Mesenteric fat pad (tissue), 1 donor: ENCODE measurements around the gene GOSR2. TPM values are rescaled to one million over a fixed set of nuclear protein-coding genes. Genes with fewer than 3 reads are reported as not detected.

Experiments used
- DNase-seq: peaks from one replicate; pipeline ENCODE4 v3.0.0-alpha.2; 2020; ENCODE audit warnings: low spot score
- total RNA-seq: library from RNA; stranded (reverse); fragmentation: NEBNext Ultra II Directional; extraction: Animal tissue kit (Norgen Biotek cat#: 25700); gene quantifications from one replicate; pipeline ENCODE4 v1.2.1, GENCODE V29; 2021
- donor health status: DM: yes; HTN: yes; CAD: no.

GOSR2 gene
- total RNA-seq, 1 donor from 2014 or later: 60.8 TPM

DNA sequence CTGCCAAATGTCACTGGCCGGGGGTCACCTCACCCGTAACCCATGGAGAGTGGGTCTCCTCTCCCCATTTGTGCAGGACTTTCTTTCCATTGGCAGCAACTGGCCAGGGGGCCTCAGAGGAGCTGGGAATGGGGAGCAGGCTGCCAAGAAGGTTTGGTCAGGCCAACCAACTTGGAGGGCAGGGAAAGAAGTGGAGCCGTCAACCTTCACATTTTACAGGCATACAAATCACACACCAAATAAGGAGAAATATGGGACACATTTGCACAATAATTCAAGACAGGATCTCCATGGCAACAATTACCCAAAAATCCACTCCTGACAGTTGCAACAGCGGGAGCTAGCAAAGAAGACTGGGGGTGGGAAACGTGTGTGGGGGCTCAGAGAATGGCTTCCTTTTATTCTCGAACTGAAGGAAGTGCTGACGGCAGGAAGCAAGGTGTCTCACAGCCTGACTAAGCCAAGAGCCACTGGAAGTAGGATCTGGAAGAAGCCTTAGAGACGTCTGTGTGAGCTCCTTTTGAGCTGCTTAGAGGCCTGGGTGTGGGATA is 35.2 kb downstream of the GOSR2 start:
- no peak for DNase-seq

DNA sequence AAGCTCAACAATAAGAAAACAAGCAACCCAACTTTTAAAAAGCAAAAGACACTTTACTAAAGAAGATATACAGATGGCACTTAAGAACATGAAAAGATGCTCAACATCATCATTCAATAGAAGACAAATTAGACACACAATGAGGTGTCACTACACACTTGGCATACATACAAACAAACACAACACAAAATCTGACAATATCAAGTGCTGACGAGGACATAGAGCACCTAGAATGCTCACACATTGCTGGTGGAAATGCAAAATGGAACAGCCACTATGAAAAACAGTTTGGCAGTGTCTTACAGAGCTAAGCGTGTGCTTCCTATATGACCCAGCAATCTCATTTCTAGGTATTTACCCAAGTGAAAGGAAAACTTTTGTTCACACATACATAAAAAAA is 37.2 kb downstream of the GOSR2 start:
- DNase-seq: no peak

DNA sequence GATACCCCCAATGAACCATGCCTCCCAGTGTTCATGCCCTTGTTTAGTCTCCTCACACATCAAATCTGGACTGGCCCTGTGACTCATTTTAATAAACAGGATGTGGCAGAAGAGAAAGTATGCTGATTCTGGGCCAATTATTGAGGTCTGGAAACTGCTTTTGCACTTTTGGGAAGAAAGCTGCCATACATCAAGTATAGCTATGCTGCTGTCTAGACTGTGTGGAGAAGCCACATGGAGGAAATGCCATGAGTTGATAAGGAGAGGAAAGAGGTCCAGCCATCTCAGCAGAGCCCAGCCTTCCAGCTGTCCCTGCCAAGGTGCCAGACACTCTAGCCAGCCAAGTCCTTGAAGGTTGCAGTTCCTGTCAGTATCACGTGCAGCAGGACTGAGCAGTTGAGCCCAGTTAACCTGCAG is 39.4 kb downstream of the GOSR2 start:
- no peak for DNase-seq

DNA sequence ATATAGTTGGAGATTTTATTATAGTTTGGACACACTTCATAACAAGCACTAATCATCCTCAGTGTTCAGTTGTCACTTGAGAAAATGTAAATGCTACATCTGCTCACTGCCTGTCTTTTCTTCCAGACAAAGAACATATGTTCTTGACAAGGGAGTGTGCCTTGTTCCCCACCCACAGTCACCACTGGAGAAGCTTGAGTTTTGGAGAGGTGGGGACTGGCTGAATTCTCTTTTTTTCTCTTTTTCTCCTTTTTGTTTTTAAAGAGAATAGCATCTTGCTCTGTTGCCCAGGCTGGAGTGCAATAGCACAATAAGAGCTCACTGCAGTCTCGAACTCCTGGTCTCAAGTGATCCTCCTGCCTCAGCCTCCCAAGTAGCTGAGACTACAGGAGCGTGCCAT is 40.6 kb downstream of the GOSR2 start:
- no peak for DNase-seq

DNA sequence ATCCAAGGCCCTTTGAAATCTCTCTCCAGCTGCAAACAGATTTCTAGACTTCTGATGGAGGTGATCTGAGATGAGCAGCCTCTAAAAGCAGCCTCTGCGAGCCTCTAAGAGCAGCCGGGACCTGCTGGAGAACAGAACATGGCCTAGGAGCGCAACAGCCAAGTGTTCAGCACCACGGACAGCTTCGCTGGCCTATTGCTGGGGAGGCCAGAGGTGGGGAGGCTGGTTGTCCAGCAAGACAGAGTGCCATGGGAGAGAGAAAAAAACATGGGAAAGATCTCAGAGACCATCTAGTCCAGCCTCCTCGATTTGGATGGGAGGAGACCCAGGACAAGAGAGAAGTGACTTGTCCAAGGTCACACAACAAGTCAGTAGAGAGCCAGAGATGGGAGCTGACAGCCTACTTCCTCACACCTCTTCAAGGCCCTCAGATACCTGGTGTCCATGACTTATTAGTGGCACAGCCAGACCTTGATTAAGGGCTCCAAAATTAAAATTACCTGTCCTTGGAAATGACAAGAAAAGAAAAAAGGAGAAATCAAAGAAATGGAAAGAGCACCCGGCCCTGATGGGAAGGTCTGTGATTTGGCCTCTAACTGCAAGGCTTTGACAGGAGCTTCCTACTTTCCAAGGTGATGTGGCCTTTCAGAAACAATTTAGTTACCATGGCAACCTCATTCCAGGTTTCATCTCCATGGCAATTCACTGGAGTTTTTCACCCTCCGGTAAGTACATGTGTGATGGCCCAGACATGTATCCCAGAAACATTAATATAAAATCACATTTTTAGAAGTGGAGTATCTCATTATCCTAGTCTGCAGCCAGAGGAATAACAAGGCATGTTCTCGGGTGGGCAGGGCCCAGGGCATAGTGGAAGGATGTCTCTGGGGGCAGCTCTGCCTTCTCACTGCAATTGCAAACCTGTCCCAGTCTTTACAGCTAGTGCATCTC is 41.6 kb downstream of the GOSR2 start:
- no peak for DNase-seq

DNA sequence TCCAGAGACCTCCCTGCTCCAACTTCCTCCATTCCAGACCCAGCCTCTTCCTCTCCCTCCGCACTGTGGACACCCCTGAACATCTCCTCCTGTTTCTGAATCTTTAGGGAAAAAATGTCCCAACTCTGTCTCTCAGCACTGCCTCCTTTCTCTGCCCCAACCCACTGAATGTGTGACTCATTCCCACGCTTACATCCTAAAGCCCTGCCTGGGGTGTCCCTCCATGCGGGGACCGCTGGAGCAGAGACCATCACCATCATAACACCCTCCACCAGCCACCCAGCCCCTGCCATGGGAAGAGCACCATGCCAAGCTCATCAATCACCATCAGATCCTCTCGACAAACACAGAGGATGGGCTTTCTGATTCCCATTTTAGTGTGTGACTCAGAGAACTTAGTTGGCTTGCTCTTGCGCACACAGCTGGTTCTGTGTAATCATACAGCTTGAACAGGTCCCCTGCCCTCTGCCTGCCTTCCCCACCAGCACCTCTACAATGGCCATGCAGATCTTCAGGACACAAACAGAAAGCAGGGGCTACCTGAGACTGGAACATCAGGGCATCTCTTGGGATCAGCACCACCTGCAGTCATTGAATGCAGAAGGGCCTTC is 45.4 kb downstream of the GOSR2 start:
- DNase-seq: no peak

DNA sequence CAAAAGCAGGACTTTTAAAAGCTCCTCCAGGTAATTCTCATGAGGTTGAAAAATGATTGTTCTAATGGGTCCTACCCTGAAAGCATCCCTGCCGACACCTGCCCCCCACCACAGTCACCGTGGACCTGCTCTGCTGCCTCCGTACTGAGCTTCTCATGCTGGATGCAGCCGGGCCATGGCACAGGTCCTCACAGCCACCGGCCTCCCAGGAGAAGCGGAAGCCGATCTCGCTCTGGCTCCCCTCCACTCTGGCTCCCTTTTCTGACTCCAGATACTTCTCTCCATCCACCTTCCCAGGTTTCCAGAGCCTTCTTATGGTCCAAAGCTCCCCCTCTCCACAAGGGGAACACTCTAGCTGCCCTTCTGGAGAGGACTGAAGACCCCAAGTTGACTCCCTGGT is 45.9 kb downstream of the GOSR2 start:
- DNase-seq: no peak

DNA sequence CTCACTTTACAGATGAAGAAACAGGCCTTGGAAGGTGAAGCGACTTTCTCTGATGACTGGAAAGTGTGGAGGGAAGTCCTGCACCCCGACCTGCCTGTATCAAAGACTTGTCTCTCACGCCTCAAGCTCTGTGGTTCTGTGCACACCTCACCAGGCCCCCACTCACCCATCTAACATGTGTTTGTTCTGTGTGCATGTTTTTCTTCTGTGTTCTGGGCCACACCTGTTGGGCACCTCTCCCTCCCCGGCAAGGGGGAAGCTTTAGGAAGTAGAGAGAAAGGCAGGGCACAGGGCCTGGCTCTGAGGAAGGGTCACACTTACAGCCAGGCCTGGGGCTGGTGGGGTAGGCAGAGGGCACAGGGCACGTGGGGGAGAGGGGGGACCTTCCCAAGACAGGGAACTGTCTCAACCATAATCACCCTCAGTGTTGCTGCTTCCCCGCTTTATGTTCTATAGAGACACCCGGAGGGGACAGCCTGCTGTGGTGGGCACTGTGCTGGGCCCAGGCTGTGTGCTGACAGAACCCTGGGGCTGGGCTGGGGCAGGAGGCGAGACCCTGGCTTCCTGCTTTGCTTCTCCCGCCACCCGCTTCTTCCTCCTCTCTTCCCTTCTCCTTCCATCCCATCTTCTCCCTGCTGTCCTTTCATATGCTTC is 48.8 kb downstream of the GOSR2 start:
- DNase-seq: no peak

DNA sequence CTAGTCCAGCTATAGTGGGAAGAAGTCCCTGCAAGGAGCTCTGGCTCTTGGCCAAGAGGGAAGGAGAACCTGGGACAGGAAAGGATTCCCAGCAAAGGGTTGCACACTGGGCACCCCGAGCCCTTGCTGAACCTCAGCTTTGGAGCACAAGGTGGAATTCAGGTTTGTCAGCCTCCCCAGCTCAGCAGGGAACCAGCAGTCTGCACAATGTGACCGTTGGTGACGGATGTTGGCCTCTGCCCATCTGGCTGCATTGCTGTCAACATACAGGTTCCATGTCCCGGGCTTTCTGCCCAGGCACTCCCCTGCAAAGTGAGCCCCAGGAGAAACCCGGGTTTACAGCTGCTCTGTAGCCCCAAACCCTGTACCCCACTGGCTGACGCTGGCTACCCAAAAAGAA is 49.4 kb downstream of the GOSR2 start:
- DNase-seq: no peak

DNA sequence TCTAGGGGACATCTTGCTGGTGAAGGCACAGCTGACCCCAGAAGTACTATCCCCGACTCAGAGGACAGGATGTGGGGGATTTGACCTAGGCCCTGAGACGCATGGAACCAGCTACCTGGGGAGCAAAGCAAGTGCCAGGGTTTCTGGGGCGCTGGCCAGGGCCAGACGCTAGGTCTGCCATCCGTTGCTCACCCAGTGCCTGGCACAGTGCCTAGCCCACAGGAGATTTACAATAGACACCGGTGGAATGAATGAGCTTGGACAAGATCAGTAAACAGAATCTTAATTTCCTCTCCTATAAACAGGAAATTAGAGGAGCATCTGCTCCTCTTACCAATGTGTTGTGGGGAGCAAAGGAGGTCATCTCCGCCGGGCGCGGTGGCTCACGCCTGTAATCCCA is 51.1 kb downstream of the GOSR2 start:
- DNase-seq: no peak

DNA sequence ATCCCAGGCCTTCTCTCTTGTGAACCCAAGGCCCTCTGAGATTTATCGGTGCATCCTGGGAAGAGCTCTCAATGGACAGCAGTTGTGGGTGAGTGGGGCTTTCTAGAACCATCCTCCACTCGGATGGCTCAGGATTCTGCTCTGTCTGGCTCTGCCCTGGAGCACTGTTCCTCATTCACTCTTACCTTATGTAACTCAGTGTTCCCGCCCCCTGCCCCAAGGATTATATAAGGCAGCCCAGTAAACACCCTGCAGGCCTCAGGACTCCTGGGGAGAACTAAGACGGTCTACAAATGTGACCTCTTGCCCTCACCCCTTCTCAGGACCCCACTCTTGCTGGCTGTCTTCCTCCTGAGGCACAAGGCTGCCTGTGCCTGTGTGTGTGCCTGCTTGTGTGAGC is 52.3 kb downstream of the GOSR2 start:
- DNase-seq: no peak

DNA sequence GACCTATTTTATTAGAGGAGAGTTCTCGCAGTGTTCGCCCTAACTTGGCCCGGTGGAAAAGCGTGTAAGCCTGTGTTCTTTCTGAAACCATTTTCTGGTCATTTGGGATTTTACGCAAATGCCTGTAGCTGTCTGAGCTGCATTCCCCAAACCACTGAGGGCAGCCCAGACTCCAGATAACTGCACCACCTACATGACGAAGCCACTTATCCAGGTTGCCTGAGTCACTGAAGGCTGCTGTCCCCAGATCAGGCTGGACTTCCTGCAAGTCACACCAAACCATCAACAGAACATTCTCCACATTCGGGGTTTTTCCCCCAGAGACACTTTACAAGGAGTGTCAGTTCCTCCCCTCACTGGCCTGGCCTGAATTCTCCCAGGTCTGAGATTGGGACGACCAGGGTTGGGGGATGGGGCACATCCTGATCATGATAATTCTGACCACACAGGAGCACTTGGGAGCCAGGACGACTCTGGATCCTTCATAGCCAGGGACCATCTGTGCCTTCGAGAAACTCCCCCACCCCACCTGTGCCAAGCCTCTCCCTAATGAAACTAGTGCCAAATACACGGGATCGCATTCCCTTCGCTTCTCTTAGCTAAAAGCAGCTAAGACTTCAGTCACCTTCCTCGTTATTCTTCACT is 53.8 kb downstream of the GOSR2 start:
- DNase-seq: no peak

DNA sequence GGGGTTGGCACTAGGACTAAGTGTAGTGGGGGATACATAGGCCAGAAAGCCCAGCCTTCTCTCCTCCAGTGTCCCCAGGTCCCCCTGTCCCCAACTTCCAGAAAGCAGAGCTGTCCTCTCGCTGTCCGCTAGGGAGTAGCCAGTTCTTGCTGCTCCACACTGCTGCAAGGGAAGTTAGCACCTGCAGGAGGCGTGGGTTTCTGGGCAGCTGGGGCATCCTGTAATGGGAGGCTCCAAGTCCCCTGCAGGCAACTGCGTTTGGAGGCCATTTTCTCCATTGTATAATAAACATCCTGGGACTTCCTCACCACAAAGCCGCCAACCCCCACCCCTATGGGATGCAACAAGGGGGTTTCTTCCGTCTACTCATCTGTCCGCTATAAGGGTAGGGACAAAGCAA is 54.4 kb downstream of the GOSR2 start:
- DNase-seq: no peak

DNA sequence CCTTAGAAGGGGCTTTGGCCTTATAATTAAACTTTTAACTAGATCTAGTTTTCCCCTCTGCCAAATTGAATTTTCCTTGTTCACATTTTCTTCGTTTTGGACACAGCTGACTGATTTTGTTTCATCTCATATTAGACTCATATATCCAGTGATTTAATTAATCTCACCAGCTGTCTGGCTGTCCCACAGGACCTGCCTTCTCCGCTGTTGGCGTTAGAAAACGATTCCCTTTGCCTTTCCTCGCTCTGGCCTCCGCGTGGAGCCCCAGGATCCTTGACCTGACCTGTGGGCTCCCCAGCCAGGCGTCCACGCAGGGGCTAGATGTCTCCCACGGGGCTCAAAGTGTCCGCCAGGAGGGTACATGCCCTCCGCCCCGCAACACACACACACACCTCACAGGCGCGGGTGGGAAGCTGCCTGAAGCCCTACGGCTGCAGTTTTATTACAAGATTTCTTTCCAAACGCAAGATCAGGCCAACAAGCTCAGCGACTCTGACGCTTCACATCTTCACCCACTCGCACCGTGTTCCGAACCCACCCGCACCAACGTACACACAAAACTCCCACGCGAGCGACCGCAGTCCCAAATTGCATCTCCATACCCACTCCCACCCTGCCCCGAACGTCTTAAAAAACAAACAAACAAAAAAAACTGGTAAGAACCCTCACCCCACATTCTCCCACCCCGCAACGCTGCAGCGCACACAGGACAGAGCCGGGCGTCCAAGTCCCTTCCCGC is 55.0 kb downstream of the GOSR2 start:
- DNase-seq: no peak

DNA sequence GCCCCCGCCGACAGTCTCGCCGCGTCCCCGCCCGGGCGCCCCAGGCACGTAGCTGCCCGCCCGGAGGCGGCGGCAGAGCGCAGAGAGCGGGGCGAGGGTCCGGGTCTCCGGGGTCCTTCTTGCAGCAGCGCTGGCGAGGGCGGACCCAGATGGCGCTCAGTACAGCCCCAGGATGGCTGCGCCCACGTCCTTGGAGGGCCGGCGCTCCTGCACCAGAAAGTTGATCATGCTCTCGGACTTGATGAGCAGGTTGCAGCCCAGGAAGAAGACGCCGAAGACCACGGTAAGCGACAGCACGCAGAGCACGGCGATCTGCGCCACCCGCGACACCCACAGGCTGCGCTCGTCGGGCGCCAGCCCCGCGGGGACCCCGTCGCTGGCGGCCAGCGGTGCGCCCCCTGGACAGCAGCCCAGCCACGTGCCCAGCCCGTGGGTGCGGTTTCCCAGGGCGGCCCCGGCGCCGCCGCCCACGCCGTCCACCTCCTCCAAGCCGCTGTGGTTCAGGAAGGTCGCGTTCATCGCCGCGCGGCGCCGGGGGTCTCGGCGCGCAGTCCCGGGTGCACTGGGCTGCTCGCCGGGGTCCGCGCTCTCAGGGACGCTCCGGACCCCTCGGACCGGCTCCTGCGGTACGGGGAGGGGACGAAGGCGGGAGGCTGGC is 55.7 kb downstream of the GOSR2 start:
- no peak for DNase-seq

DNA sequence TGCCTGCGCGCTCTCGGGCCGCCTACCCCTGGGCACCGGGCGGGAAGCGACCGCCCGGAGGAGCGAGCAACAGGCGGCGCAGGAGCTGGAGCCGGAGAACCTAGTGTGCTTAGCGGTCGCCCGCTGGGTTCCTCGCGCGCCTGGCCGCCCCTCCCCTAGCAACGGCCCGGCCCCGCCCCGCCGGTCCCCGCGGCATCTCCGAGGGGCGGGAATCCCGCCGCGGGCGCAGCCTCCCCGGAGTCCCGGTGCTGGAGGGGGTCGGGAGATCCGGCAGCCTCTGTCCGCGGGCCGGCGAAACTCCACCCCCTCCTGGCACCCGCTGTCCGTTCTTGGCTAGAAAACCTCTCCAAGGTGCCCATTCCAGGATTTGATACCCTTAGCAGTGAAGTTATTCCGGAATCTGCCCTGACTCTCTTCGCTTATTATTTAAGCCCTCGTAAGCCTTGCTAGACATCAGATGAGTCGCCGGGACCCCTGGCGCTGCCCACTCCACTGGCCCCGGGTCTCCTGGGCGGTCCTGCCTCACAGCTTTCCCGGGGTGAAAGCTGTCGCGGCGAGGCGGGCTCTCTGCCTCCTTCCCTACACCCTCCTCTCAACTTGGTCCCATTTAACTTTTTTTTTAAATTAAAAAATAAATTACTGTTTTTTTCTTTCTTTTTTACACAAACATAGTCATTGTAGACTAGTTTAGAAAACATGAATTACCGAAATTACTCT is 56.3 kb downstream of the GOSR2 start, which contains the start of gene RPRML:
Gene RPRML, minus strand, starts transcription at position 107 of the 717 bp plus-strand sequence. CDS start 246 bp downstream, outside the sequence.
- DNase-seq: no peak

DNA sequence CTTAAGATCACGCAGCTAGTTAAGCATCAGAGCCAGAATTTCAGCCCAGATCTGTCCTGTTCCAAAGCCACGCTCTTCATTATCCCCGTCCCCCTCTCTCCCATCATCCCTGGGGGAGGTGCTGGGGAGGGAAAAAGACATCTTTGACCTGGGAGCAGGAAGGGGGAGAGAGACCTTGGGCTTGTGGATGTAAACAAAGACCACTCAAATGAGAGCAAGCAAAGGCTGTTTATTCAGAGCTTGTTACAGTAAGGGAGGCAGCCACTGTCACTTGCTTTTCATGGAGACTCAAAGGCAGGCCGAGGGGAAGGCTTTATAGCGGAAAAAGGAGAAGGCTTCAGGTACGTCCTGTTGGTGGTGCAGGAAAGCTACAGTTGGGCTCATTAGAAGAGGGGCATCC is 59.6 kb downstream of the GOSR2 start:
- DNase-seq: no peak

DNA sequence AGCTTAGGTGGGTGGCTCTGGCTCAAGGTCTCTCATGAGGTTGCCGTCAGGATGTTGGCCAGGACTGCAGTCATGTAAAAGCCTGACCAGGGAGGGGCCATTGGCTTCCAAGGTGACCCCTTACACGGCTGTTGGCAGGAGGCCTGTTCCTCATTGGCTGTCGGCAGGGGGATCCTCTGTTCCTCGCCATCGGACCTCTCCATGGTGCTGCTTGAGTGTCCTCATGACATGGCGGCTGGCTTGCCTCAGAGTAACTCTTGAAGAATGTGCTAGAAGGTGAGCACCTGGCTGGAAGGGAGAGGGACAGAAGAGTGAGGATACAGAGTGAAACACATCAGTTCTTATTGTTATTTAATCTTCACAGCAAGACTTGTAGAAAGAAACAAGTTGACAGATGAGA is 60.8 kb downstream of the GOSR2 start:
- DNase-seq: no peak

DNA sequence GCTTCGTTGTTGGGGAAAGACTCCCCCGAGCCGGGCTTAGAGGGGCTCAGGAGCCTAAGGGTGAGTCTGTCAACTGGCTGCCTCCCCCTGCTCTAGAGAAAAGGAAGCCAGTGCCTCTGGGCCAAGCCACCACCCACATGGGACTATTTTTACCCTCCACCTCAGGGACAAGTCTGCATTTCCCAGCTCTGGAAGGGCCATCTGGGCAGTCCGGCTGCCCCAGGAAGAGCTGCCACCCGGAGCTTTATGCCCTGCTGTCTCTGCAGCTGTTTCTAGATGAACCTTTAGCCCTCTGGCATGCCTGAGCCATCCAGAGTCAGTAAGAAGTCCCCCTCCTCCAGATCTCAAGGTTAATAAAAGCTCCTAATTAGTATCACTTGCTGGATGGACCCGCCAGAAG is 61.4 kb downstream of the GOSR2 start:
- no peak for DNase-seq
